Caco-2 (cell line): ENCODE data around the gene MED4. TPM values are rescaled to one million over a fixed set of nuclear protein-coding genes. Genes with fewer than 3 reads are reported as not detected.

Experiments used
- BruUV-seq: library from RNA; stranded (reverse); fragments of 400-500 nt; replicated peaks from 2 replicates; lab custom pipeline; 2021; lab: Mats Ljungman, UMichigan
- CTCF ChIA-PET: fragments of 300-600 bp; sonication (Branson Sonifier 250); formaldehyde crosslinking; loops from one replicate; lab custom pipeline; 2022; ENCODE audit warnings: antibody characterized with exemption; lab: Charles Lee
- POLR2A ChIA-PET: fragments of 300-600 bp; sonication (Branson Sonifier 250); formaldehyde crosslinking; loops from one replicate; lab custom pipeline; 2022; ENCODE audit warnings: antibody characterized with exemption; lab: Charles Lee
- DNase-seq, 2 experiments: peaks; one replicate each; pipeline versions ENCODE4 v3.0.0 to v3.0.0-alpha.2; 2020 to 2022
- H3K27me3 ChIP-seq: replicated peaks from 2 replicates; pipeline ENCODE4 v1.6.0; 2011; ENCODE audit warnings: low read length; ENCODE audit not compliant: control insufficient read depth, insufficient read depth
- H3K36me3 ChIP-seq: 2 replicates; pipeline ENCODE4 v1.5.1; 2011; ENCODE audit warnings: low read length; ENCODE audit not compliant: control insufficient read depth, insufficient read depth
- H3K4me1 ChIP-seq: fragments of 250-450 bp; sonication (Bioruptor Pico); 2 replicates; pipeline ENCODE4 v1.5.1; 2020; ENCODE audit warnings: mild to moderate bottlenecking
- H3K4me3 ChIP-seq: 2 replicates; pipeline ENCODE4 v1.5.1; 2011; ENCODE audit warnings: low read depth, mild to moderate bottlenecking, control low read depth, low read length
- H3K9me3 ChIP-seq: fragments of 250-450 bp; sonication (Bioruptor Pico); 2 replicates; pipeline ENCODE4 v1.5.1; 2020; ENCODE audit warnings: mild to moderate bottlenecking, moderate library complexity
- H3K27ac Mint-ChIP-seq: one replicate; pipeline ENCODE4 v1.8.0; 2022; ENCODE audit warnings: mixed read lengths; ENCODE audit not compliant: unreplicated experiment
- H3K27me3 Mint-ChIP-seq: one replicate; pipeline ENCODE4 v1.8.0; 2022; ENCODE audit warnings: mixed read lengths; ENCODE audit not compliant: insufficient read depth, unreplicated experiment
- H3K36me3 Mint-ChIP-seq: one replicate; pipeline ENCODE4 v1.8.0; 2022; ENCODE audit warnings: mild to moderate bottlenecking, mixed read lengths; ENCODE audit not compliant: insufficient read depth, unreplicated experiment
- H3K4me1 Mint-ChIP-seq: one replicate; pipeline ENCODE4 v1.8.0; 2022; ENCODE audit warnings: low read depth, mixed read lengths; ENCODE audit not compliant: unreplicated experiment
- H3K4me3 Mint-ChIP-seq: one replicate; pipeline ENCODE4 v1.8.0; 2022; ENCODE audit warnings: mild to moderate bottlenecking, moderate library complexity, mixed read lengths; ENCODE audit not compliant: unreplicated experiment
- H3K9me3 Mint-ChIP-seq: one replicate; pipeline ENCODE4 v1.8.0; 2022; ENCODE audit warnings: mixed read lengths; ENCODE audit not compliant: unreplicated experiment
- CTCF ChIP-seq, 2 experiments: fragments of 200-600 bp in 1 of 2; IDR thresholded peaks; 1 replicate in 1 of 2; 2 replicates in 1 of 2; pipeline versions ENCODE4 v1.5.1 to v1.8.0; 2011 to 2022; ENCODE audit warnings: antibody characterized with exemption in 1 of 2, control low read depth in 1 of 2, inconsistent platforms in 1 of 2, low read depth in 1 of 2, low read length in 1 of 2, mild to moderate bottlenecking in 1 of 2, moderate library complexity in 1 of 2; ENCODE audit not compliant: insufficient read depth in 1 of 2, severe bottlenecking in 1 of 2, unreplicated experiment in 1 of 2
- intact Hi-C: fragments of 100-400 bp; cut with micrococcal nuclease; formaldehyde crosslinking; loops from one replicate; pipeline ENCODE4 v1.10.0; 2022; ENCODE audit not compliant: unreplicated experiment
- total RNA-seq: library from RNA; stranded (reverse); gene quantifications from 2 replicates; pipeline ENCODE4 v1.2.3, GENCODE V29; 2022

The MED4 gene
- total RNA-seq, 1 experiment from 2014 or later = 56.8 TPM

GRCh38 chr13:48110931-48111721 lies 16.2 kb upstream of the MED4 start:
- BruUV-seq = no TSS peak
- Histone ChIP-seq H3K36me3 (no peaks in the 10 kb centered on the region), H3K4me3 (no peak overlapping the region), H3K27me3 (no peaks in the 10 kb centered on the region), H3K9me3 (no peaks in the 10 kb centered on the region), H3K4me1 (no peaks in the 10 kb centered on the region)
- Mint-ChIP-seq H3K9me3 (no peaks in the 10 kb centered on the region), H3K36me3 (no peaks in the 10 kb centered on the region), H3K4me1 (no peaks in the 10 kb centered on the region), H3K27me3 (peaks cover 3% of the 10 kb centered on the region), H3K4me3 (no peak overlapping the region), H3K27ac (no peak overlapping the region)
- intact Hi-C loops = no loop called here
- CTCF ChIA-PET = no interaction called here
- POLR2A ChIA-PET = no interaction called here
- no peak for TF ChIP-seq CTCF (IDR thresholded peaks at IDR 0.05; ENCODE audit: insufficient read depth in 1 of 2, low read depth in 1 of 2, low read length in 1 of 2, severe bottlenecking in 1 of 2, unreplicated experiment in 1 of 2)
- no peak for DNase-seq

GRCh38 chr13:48110132-48110868 lies 15.4 kb upstream of the MED4 start:
- Histone ChIP-seq H3K36me3 (no peaks in the 10 kb centered on the region), H3K4me3 (no peak overlapping the region), H3K27me3 (no peaks in the 10 kb centered on the region), H3K9me3 (no peaks in the 10 kb centered on the region), H3K4me1 (no peaks in the 10 kb centered on the region)
- ChIA-PET CTCF (no interaction called here), POLR2A (no interaction called here)
- Mint-ChIP-seq H3K9me3 (no peaks in the 10 kb centered on the region), H3K4me1 (no peaks in the 10 kb centered on the region), H3K27me3 (peaks cover 5% of the 10 kb centered on the region), H3K4me3 (no peak overlapping the region), H3K36me3 (no peaks in the 10 kb centered on the region), H3K27ac (no peak overlapping the region)
- intact Hi-C loops = no loop called here
- no peak for DNase-seq
- BruUV-seq = no TSS peak
- no peak for TF ChIP-seq CTCF (IDR thresholded peaks at IDR 0.05; ENCODE audit: insufficient read depth in 1 of 2, low read depth in 1 of 2, low read length in 1 of 2, severe bottlenecking in 1 of 2, unreplicated experiment in 1 of 2)

DNA sequence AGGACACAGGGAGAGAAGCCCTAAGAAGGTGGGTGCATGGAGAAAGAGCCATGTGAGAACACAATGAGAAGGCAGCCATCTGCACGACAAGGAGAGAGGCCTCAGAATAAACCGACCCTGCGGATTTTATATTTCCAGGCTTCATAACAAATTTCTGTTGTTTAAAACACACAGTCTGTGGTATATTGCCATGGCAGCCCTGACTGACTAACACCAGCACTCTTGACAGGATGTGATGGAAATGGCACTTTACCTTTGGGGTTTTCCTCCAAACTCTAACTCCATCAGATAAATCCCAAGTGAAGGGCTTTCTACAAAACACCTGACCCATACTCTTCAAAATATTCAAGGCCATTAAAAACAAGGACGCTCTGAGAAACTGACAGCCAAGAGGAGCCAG lies 13.2 kb upstream of the MED4 start:
- ChIA-PET POLR2A (no interaction called here), CTCF (no interaction called here)
- no peaks in the 10 kb centered on the region for H3K9me3 Mint-ChIP-seq
- H3K4me3 ChIP-seq = no peak overlapping the region
- no peaks in the 10 kb centered on the region for H3K4me1 ChIP-seq
- no peak overlapping the region for H3K27ac Mint-ChIP-seq
- H3K27me3 ChIP-seq = no peaks in the 10 kb centered on the region
- TF ChIP-seq CTCF (IDR thresholded peaks at IDR 0.05; ENCODE audit: insufficient read depth in 1 of 2, low read depth in 1 of 2, low read length in 1 of 2, severe bottlenecking in 1 of 2, unreplicated experiment in 1 of 2) = no peak
- no TSS peak for BruUV-seq
- peaks cover 4% of the 10 kb centered on the region for H3K27me3 Mint-ChIP-seq
- no peaks in the 10 kb centered on the region for H3K36me3 ChIP-seq
- H3K4me1 Mint-ChIP-seq = no peaks in the 10 kb centered on the region
- no peak for DNase-seq
- no peak overlapping the region for H3K4me3 Mint-ChIP-seq
- H3K36me3 Mint-ChIP-seq = no peaks in the 10 kb centered on the region
- H3K9me3 ChIP-seq = no peaks in the 10 kb centered on the region
- intact Hi-C loops = no loop called here
